Activated T-cell treated with anti-CD3 and anti-CD28 coated beads for 24 hours (primary cell): ENCODE data around the gene ARL8B.

Experiments used
- DNase-seq: peaks from one replicate; pipeline ENCODE4 v3.0.0-alpha.2; 2020; ENCODE audit warnings: low read depth

The ARL8B gene

DNA sequence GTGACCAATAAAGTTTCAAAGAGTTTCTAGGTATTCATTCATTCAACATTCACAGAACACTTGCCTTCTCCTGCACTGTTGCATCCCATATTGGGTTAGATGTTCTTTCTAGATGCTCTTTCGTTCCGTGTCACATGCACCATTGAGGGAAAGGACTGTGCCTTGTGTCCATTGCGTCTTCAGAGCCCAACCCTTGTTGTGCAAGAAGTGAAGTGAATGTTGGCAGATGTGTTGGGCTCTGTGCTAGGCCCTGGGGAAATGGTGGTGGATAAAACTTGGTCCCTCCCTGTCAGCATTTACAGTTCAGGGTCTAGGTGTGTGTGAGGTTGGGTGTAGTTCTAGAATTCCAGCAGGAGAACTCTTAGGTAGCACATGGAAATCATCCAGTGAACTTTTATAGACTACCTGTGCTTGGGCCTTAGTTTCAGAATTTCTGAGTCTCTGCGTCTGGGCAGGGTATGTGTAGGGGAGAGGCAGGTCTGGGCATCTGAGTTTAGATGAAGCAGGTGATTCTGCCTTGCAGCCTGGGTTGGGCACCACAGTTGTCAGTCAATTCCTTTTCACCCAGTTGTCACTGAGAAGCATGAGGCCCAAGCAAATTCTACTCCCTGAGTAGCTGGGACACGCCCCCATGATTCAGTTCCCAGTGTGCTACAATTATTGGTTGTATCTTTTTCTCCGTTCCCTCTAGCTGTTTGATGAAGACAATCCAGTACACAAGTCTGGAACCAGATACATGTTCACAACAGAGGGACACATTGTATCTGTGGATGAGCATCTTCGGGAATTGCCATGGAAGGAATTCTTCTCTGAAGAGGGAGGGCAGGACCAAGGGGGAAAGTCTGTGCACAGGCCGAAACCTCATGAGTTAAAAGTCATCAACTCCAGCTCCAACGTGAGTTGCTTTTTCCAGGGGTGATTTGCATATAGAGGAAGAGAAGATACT is 90.8 kb downstream of the ARL8B start:
- no peak for DNase-seq

DNA sequence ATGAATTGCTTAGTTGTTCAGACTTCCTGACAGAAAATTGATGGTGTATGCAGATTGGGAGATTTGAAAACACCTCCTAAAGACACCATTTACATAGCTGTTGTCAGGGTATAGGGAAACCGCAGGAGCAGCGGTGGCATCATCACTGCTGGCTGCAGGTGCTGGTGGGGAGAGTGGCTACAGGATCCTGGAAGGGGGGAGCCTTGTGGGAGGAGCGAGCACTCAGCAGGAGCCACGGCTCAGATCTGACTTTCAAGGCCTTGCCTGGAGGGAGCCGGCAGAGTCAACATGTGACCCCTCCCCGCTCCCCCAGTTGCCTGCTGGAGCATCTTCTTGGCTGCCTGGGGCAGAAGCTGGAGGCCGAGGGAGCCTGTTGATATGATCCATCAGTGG is 91.5 kb downstream of the ARL8B start:
- DNase-seq, result no peak

DNA sequence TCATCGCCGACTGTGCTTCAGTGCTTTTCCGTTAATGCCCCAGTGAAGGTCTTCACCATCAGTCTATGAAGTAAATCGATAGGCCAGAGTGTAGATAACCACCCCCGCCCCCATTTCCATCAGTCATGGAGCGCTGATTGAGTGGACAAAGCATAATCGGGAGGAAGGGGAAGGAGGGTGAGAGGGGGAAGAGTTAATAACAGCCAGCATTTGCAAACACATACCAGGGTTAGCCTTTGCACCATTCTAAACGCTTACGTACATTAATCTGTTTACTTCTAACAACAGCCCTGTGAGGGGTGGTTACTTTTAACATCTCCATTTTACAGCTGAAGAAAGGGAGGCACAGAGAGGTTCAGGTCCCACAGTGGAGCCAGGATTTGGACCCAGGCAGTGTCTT is 92.3 kb downstream of the ARL8B start:
- DNase-seq, result no peak

DNA sequence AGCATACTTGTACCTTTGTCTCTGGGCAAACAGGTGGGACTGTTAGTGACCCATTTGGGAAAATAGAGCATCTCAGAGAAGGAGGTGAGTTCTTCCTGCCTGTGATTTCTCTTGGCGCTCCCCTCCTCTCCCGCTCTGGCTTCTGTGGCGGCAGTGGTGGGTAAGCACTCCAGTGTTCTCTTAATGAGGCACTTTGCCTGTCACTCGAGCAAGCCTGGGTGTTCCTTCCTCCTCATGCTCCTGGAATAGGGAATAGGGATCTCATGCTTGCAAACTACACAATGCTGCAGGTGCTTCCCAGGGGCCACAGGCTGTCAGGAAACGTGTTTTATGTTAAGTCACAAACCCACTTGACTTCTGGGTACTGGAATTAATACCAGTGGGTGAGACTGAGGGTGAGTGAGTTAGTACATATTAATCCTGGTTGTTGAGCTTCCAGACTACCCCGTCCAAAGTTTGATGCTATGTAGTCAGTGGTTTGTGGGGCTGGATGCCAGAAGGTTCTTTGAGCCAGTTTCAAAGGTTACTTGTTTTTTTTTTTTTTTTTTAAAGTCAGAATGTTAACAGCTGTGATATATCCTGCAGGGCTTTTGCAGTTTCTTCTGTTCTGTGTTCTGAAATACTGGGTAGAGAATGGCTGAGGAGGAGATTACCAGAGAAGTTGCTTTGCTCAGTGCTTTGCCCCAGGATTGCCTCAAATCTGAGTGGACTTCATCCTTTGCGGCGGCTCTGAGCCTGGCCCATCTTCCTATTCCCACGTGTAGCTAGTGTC is 95.9 kb downstream of the ARL8B start:
- no peak for DNase-seq

DNA sequence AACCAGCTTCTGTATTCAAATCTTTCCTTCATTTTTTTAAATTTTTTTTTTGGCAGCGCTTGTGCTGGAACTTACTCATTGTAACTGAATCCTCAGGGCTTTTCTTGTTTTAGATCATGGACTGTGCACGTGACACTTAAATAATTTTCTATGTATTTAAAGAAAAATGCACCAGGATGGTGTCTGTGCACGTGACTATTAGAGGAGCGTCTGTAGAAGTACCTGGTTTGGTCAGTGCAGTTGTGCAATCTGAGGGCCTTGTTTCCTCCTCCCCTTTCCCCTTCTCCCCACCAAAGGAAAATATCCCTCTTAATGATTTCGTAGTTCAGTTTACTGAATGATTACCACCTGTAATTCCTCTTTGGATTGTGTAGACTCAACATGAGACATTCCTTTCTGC is 96.7 kb downstream of the ARL8B start:
- no peak for DNase-seq

DNA sequence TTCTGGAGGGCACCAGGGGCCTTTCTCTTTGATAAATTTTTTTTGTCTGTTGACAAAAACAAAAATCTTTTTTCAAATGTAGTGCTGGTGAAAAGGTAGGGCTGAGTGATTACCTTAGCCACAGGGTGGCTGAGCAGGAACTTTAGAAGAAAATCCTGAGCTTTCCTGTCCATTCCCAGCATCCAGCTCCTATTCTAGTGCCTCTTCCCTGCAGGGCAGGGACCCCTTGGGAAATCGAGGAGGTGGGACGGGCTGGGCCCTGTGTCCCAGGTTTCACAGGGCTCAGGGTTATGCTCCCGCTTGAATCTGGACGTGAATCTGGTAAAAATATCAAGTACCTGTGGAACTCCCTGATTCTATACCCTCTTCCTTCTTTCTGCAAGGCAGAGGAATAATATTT is 97.1 kb downstream of the ARL8B start:
- no peak for DNase-seq

DNA sequence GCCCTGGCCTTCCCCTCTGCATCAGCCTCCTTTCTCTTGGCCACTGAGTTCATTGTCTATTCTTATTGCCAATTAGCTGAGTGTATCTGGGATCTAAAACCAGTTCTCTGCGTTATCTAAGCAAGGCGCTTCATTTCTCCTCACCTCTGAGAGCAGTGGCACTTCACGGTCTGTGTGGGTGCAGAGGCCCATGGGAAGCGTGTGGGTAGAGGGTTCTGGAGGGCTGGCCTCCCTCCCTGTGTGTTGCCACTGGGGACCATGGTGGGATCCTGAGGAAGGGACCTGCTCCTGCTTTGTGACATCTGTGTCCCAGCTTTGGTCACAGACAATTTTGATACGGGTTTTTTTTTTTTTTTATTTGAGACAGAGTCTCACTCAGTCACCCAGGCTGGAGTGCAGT is 98.1 kb downstream of the ARL8B start:
- DNase-seq, result no peak

DNA sequence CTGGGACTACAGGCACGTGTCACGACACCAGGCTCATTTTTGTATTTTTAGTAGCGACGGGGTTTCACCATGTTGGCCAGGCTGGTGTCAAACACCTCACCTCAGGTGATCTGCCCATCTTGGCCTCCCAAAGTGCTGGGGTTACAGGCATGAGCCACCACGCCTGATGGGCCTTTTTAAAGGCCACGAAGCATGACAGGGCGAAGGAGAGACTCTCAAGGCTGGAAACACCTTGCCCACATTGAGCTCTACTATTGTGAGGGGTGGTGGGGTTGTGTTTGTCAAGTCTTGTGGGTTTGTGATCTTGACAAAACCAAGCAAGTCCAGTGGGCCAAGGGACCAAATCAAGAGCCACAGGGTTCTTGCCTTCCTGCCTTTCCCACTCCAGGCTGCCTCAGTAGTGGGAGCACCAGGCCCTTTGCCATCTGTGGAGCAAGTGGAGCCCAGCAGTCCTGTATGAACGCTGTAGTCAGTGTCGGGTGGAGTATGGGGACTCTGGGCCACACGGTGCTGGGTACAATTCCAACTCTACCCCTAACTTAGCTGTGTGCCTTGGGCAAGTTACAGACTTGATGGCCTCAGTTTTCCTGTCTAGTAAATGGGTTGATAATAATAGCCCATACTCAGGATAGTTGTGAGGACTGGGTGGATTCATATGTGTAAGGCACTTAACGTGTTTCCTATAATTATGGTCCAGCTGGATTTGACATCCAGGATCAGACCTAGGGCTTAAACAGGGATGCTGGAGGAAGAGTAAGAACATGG is 98.8 kb downstream of the ARL8B start:
- no peak for DNase-seq

DNA sequence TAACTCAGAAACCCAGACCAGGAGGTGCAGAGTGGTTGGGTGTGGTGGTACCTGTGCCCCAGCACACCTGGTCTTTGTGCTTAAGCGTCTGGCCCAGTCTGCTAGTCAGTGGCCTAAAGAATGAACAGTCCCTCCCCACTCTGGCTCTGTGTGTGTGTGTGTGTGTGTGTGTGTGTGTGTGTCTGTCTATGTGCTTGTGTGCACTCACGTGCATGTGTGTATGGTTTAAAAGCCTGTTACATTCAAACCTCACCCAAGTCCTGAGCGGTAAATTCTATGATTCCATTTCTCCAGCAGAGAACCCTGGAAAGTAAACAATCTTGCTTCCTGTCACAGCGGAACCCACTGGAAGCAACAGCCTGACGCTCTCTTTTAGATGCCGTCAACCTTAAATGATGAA is 99.6 kb downstream of the ARL8B start:
- no peak for DNase-seq

DNA sequence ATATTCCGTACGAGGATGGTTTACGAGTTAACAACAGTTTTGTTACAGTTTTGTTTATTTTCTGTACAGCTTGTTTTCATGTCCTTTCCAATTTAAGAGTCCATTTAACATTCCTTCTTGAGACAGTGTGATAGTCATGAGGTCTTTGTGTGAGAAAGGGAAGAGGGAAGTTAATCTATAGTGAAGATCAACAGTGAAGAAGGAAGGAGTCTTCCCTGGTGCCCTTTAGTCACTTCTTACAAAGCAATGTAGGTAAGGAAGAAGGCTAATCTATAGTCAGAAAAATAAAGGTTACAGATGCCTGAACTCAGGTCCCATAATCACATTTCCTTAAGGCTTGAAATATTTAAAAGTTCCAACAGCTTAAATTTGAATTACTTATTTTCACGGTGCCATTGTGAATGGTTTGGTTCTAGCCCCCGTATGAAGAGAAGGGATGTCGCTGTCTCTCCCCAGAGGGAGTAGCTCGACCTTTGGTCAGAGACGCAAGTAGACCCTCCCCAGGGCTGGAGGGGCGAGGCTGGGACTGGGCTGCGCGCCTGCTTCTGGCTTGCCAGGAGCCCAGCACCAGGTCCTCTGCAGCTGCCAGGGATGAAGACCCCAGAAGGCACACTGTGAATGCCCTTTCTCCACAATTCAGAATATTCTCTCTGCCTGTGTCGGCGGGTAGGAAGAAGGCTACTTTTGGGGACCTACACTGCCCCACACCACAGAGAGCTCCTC is 100.4 kb downstream of the ARL8B start:
- DNase-seq, result no peak

DNA sequence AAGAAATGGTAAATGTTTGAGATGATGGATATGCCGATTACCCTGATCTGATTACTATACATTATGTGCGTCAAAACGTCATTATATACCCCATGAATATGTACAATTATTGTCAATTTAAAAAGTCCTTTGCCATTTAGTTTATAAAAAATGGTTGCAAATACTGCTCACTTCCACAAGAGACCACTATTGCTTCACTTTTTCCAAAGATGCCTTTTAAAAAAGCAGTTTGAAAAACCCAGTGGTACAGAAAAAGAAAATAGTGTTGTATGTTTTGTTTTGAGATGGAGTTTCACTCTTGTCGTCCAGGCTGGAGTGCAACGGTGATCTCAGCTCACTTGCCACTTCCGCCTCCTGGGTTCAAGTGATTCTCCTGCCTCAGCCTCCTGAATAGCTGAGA is 104.7 kb downstream of the ARL8B start:
- DNase-seq, result no peak

DNA sequence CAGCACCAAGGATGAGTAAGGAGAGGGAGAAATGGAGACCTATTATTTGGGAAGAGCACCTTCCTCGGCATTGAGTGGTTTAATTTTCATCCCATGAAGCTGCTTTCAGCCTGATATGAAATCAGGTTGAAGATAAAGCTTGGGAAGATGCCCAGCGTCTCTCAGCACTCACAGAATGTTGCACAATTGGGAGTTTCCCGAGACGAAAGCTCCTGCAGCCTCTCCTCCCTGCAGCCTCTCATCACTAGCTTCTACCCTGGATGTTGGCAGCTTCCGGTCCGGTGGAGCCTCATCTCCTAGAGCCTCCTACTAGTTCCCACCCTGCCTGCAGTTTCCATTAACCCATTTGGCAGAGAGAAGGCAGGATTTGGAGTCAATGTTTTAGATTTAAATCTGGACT is 105.7 kb downstream of the ARL8B start:
- no peak for DNase-seq

DNA sequence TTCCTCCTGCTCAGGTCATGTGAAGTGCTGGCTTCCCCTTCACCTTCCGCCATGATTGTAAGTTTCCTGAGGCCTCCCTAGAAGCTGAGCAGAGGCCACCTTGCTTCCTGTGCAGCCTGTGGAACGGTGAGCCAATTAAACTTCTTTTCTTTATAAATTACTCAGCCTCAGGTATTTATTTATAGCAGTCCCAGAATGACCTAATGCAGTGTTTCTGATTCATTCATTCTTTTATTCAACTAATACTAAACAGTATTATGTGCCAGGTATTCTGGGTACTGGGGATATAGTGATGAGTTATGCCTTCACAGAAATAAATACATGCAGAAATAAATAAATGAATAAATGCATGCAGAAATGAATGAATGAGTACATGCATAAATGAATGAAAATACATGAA is 107.3 kb downstream of the ARL8B start:
- no peak for DNase-seq
